Activated T-cell treated with anti-CD3 and anti-CD28 coated beads, Interleukin-2, amount 50 U/mL, for 1 hour (primary cell): ENCODE data around the gene ZEB1.
"Not testable (repeated sequence)": the region's sequence is repeated elsewhere in the genome, so short reads cannot be mapped to it uniquely, and the experiment has no call there.

Source experiments
- DNase-seq: peaks from one replicate; pipeline ENCODE4 v3.0.0-alpha.2; 2020

ZEB1 gene

DNA sequence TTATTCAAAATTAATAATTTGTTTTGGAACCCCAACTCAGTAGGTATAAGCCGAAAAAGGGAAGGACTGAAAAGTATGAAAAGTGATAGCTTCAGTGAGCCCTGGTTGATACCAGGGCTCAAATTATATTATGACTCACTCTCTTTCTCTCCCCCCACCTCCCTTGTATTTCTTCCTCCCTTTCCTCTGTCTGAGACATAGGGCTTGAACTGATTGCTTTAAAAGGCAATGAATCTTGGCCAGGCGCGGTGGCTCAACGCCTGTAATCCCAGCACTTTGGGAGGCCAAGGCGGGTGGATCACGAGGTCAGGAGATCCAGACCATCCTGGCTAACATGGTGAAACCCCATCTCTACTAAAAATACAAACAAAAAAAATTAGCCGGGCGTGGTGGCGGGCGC lies 108.3 kb downstream of the ZEB1 start:
- not testable (repeated sequence) for DNase-seq

- not testable (repeated sequence) for DNase-seq
These were observed 109.5 kb downstream of the ZEB1 start for GRCh38 chr10:31428499-31428898.

GRCh38 chr10:31431021-31431420 lies 112.0 kb downstream of the ZEB1 start:
- DNase-seq, result no peak

- no peak for DNase-seq
These were observed 118.9 kb downstream of the ZEB1 start for GRCh38 chr10:31437959-31438358.

DNA sequence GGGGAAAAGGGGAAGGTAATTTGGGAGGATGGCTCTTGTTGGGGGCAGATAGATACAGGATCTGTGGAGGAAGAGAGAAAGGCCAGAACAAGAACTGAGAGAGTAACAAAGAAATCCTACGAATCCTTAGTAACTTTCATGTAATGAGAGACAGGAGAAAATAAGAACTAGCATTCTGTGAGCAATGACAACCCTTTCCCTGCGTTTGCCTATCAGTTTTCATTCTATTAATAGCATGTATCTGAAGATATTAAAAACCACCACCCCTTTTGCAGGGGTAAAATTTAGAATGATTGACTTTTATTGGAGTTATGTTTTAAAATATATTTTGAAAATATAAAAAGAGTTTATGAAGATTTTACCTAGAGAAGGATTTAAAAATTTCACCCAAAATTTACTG lies 132.8 kb downstream of the ZEB1 start:
- no peak for DNase-seq

- no peak for DNase-seq
These were observed 137.5 kb downstream of the ZEB1 start for GRCh38 chr10:31456468-31456867.

DNA sequence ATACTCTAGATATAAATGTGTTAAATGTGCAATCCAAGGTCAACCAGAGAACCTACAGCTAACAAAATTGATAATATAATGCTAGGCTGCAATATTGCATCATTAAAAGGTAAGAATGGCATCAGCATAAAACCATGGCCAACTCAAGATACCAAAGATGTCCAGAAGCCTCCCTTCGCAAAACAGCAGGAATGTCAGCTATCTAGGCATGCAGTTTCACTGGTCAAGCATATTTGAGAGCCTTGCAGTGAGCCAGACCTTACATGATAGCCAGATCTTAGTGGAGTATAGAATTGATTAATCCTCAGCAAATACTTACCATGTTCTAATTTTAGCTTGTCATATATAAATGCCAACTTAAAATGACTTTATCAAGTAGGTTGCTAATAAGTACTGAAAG lies 138.8 kb downstream of the ZEB1 start:
- no peak for DNase-seq

DNA sequence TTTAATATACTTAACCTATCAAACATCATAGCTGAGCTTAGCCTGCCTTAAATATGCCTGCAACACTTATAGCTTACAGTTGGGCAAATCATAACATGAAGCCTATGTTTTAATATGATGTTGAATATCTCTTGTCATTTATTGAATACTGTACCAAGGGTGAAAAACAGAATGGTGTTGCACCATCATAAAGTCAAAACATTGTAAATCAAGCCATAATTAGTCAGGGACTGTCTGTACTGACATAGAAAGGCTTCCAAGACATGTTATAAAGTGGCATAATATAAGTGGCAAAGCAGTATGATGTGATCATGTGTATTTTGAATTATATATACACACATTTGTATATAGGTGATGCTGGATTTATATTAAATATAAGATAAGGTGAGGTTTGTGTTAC lies 140.0 kb downstream of the ZEB1 start:
- DNase-seq, result no peak

GRCh38 chr10:31460242-31460641 lies 141.2 kb downstream of the ZEB1 start:
- DNase-seq, result no peak

DNA sequence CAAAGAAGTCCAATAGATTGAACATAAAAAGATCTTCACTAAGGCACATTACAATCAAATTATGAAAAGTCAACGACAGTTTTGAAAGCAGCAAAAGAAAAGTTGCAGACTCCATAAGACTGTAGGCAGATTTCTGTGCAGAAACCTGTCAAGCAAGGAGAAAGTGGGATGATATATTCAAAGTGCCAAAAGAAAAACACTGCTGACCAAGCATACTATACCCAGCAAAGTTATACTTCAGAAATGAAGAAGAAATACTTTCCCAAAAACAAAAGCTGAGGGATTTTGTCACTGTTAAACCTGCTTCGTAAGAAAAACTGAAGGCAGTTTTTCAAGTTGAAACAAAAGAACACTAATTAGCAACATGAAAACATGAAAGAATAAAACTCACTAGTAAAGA lies 145.5 kb downstream of the ZEB1 start:
- no peak for DNase-seq

- no peak for DNase-seq
These were observed 147.3 kb downstream of the ZEB1 start for GRCh38 chr10:31466313-31466712.

DNA sequence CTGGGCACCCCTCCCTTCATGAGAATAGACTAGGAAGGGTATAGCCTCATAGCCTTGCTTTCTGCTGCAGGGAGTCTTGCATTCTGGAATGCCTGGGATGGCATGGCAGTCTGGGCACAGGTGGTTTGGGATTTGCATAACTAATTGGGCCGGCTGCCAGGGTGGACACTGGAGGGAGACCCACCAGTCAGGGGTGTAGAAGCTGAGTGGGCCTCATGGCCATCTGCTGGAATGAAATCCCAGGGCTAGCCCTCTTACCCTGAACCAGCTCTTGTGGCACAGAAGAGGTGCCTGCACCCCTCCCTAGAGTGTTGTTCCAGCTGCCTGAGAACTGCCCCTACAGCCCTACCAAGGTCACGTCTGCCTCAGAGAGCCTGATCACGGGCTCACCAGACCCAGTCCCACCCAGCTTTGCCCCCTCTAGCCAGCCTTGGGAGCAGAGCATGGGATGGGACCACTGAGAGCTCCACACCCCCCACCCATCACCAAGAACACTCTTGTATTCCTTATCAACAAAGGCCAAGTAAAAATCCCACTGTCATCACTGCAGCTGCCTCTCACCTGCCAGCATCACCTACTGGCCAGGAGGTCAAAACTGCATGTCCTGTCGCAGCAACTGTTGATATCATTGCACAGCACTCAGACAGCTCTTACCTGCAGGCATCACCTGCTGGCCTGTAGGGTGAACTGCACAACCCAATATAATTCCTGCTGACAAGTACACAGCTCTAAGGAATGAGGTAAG lies 148.9 kb downstream of the ZEB1 start:
- no peak for DNase-seq

GRCh38 chr10:31468536-31468859 lies 149.5 kb downstream of the ZEB1 start:
- no peak for DNase-seq

DNA sequence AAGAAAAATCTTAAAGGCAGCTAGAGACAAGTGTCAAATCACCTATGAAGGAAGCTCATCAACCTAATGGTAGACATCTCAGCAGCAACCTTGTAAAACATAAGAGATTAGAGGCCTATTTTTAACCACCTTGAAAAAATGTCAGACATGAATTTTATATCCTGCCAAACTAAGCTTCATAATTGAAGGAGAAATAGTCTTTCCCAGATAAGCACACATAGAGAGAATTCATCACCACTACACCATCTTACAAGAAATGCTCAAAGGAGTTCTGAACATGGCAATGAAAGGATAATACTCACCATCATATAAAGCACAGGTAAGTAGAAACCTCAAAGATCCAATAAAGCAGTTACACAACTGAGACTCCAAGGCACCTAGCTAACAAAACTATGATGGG lies 156.5 kb downstream of the ZEB1 start:
- no peak for DNase-seq

DNA sequence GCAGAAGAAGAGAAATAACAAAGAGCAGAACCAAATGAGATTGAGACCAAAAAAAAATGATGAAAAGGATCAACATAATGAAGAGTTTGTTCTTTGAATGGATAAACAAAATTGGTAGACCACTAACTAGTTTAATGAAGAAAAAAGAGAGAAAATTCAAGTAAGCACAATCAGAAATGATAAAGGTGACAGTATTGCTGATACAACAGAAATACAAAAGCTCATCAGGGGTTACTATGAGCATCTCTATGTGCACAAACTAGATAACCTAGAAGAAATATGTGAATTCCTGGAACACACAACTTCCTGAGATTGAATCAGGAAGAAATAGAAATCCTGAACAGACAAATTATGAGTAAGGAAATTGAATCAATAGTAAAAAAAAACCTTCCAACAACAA lies 157.1 kb downstream of the ZEB1 start:
- DNase-seq, result no peak

- no peak for DNase-seq
These were observed 158.6 kb downstream of the ZEB1 start for GRCh38 chr10:31477584-31477983.

GRCh38 chr10:31479752-31480151 lies 160.7 kb downstream of the ZEB1 start:
- no peak for DNase-seq

DNA sequence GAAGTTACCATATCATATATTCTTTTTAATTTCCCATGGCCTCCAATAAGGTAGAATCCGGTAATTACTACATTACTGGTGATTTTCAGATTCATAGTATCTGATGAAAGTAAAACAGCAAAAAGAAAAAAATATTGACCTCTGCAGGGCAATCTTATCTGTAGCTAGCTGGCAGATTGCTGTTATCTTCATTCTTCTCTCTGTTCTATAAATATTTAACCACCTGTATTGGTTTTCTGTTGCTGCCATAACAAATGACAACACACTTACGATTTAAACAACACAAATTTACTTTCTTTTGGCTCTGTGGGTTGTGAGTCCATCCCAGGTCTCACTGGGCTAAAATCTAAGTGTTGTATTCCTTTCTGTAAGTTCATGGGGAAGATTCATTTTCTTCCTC lies 164.5 kb downstream of the ZEB1 start:
- no peak for DNase-seq

DNA sequence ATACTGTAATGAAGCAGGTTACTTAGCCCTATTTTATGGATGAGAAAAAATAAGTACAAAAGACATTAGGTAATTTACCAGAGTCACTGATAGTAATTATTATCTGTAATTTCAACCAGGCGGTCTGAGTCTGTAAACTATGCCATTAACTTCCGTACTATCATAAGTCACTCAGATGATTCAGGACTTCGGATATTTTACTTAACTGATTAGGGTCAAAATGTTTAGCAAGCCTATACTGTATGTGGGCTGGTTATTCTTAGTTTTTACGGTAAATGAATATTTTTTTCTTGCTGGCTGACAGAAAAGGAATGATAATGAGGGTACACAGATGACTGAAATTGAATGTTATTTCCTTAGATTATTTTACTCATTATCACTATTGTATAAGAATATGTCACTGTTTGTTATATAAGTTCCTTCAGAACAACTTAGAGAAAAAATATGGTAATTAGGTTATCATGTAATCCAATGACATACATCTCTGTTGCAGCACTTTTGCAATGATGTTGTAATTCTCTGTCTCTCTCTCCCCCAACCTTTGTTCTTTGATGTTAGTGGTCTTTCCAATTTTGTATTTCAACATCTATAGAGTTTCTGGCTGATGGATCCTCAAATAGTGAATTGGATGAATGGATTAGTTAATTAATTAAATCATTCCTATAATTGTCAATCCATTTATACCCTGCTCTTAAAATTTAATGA lies 165.6 kb downstream of the ZEB1 start:
- DNase-seq, result no peak

DNA sequence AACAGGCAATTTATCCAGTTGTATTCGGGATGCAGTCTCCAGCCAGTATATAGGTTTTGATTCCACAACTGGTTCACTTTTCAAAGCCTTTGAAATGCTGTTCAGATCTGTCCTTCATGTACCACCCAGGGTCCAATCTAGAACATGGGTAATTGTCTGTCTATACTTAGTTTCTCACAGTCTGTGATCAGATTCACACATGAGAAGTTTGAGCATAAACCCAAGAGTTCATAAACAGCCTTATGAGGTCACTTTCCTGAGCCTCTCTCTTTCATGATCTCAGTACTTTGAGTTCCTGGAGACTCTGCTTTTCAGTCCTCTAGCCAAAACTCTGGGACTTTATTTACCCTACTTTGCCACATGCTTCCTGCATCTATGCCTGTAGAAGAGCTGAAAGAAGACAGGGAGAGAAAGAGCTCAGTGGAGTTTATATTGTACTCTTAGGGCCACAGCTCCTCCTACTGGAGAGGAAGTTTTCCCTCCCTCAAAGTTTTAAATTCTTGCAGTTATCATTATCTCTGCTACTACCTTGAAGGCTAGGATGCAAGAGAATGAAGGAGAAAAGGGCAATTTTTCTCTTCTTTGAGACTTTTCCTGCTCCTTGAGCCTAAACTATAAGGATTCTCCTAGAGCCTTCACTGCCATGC lies 172.0 kb downstream of the ZEB1 start:
- no peak for DNase-seq

- DNase-seq, result no peak
These were observed 188.4 kb downstream of the ZEB1 start for GRCh38 chr10:31507427-31507826.

GRCh38 chr10:31508234-31508633 lies 189.2 kb downstream of the ZEB1 start:
- no peak for DNase-seq

DNA sequence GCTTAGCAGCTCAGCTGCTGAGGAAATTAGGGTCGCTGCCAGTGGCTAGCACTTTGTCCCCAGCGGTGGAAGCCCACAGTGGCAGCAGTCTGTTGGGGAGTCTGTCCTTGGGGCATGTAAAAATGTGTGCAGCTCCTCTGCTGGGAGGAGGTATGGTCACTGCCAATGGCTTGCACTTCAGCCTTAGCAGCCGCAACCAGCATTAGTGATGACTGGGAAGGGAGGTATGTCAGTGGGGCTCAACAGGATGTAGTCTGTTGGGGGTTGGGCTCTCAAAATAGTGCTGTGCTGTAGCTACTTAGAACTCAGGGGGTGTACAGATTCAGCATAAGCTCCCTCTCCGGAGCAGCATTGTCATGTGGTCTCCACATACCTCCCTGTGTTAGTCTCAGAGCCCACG lies 189.9 kb downstream of the ZEB1 start:
- no peak for DNase-seq

GRCh38 chr10:31509989-31510388 lies 191.0 kb downstream of the ZEB1 start:
- no peak for DNase-seq
